ENCODE results near the gene SNX14. TPM values are rescaled to one million over a fixed set of nuclear protein-coding genes. Genes with fewer than 3 reads are reported as not detected.
"Not testable (repeated sequence)": the region's sequence is repeated elsewhere in the genome, so short reads cannot be mapped to it uniquely, and the experiment has no call there.

Gene SNX14
- total and polyA plus RNA-seq, 10 of the 15 experiments (the other 5 are each of a cell fraction or from before 2014, with no cell fraction given): 34.2 to 122 (median 51.0) TPM

- H3K9me3 ChIP-seq (replicated peaks; ENCODE audit: control insufficient read depth, insufficient read depth, low read length); H3K4me1 ChIP-seq (ENCODE audit: control insufficient read depth, insufficient read depth, low read length); H3K27ac ChIP-seq (ENCODE audit: control insufficient read depth, insufficient read depth); H3K27me3 ChIP-seq (replicated peaks in 1 of 2; ENCODE audit: control insufficient read depth in 2 of 2, insufficient read depth in 2 of 2, low read length in 1 of 2); H3K4me3 ChIP-seq; POLR2A ChIA-PET; DNase-seq (ENCODE audit: low read depth, low spot score); H3K36me3 ChIP-seq (ENCODE audit: control insufficient read depth in 2 of 2, insufficient read depth in 2 of 2, low read length in 1 of 2); RAD21 ChIA-PET (ENCODE audit: unreplicated experiment); intact Hi-C loops (cut with micrococcal nuclease; ENCODE audit: unreplicated experiment); ATAC-seq; H4K20me1 ChIP-seq (ENCODE audit: control insufficient read depth, insufficient read depth); BruUV-seq (replicated peaks); H3K79me2 ChIP-seq (ENCODE audit: control insufficient read depth, insufficient read depth, low read length); FAIRE-seq; H3K9ac ChIP-seq (ENCODE audit: control insufficient read depth, insufficient read depth, low read length); H3K4me2 ChIP-seq (ENCODE audit: control insufficient read depth, insufficient read depth); in situ Hi-C loops (cut with MboI); H2AFZ ChIP-seq (ENCODE audit: control insufficient read depth, low read depth, low read length): not testable (repeated sequence)
- SMC1A ChIA-PET (ENCODE audit: uncharacterized antibody, unreplicated experiment): interaction anchor here (0.7 kb wide), 1 partner anchor 119 kb away, joined by 3 read pairs; no protein-coding TSS in a partner anchor
- 50% methylated on average over 2 of the region's 2 CpGs for WGBS (ENCODE audit: insufficient coverage, insufficient replicate concordance, low lambda C conversion rate, missing lambda C conversion rate)
- CTCF ChIA-PET: interaction anchor here (2.5 kb wide), 1 partner anchor 41 kb away, joined by 7 read pairs; no protein-coding TSS in a partner anchor
Observed at GRCh38 chr6:85524281-85524680, 69.4 kb downstream of the SNX14 start.

- intact Hi-C loops (cut with micrococcal nuclease; ENCODE audit: unreplicated experiment): no loop called here
- no peak overlapping the region for H2AFZ ChIP-seq (ENCODE audit: control insufficient read depth, low read depth, low read length)
- H3K9me3 ChIP-seq (replicated peaks; ENCODE audit: control insufficient read depth, insufficient read depth, low read length): no peaks in the 10 kb centered on the region
- no peak overlapping the region for H3K9ac ChIP-seq (ENCODE audit: control insufficient read depth, insufficient read depth, low read length)
- ATAC-seq: no peak
- H3K27me3 ChIP-seq (replicated peaks in 1 of 2; ENCODE audit: control insufficient read depth in 2 of 2, insufficient read depth in 2 of 2, low read length in 1 of 2): no peaks in the 10 kb centered on the region
- TF ChIP-seq JUNB (IDR thresholded peaks at IDR 0.05) (no peak), ZNF384 (IDR thresholded peaks at IDR 0.05; ENCODE audit: borderline replicate concordance, low read depth, low read length) (no peak)
- H3K4me1 ChIP-seq (ENCODE audit: control insufficient read depth, insufficient read depth, low read length): no peaks in the 10 kb centered on the region
- in situ Hi-C loops (cut with MboI): no loop called here
- H3K79me2 ChIP-seq (ENCODE audit: control insufficient read depth, insufficient read depth, low read length): no peaks in the 10 kb centered on the region
- POLR2A ChIA-PET: no interaction called here
- RAD21 ChIA-PET (ENCODE audit: unreplicated experiment): no interaction called here
- SMC1A ChIA-PET (ENCODE audit: uncharacterized antibody, unreplicated experiment): no interaction called here
- CTCF ChIA-PET: interaction anchor here (1.2 to 1.3 kb wide), 2 partner anchors 20 to 33 kb away, joined by 3 to 5 read pairs; no protein-coding TSS in a partner anchor
- no TSS peak for BruUV-seq (replicated peaks)
- no peaks in the 10 kb centered on the region for H4K20me1 ChIP-seq (ENCODE audit: control insufficient read depth, insufficient read depth)
- DNase-seq (ENCODE audit: low read depth, low spot score): no peak
- no peak overlapping the region for H3K4me3 ChIP-seq
- H3K4me2 ChIP-seq (ENCODE audit: control insufficient read depth, insufficient read depth): no peak overlapping the region
- FAIRE-seq: no peak
- H3K36me3 ChIP-seq (ENCODE audit: control insufficient read depth in 2 of 2, insufficient read depth in 2 of 2, low read length in 1 of 2): peaks cover 2 to 16% of the 10 kb centered on the region in 2 experiments
- H3K27ac ChIP-seq (ENCODE audit: control insufficient read depth, insufficient read depth): no peak overlapping the region
Observed at GRCh38 chr6:85516168-85516567, 77.5 kb downstream of the SNX14 start.
